Heart left ventricle (tissue), 13 donors: Measurements from ENCODE around the gene BCL2L14.

ENCODE experiments used
- POLR2A ChIP-seq, 2 donors: fragments of 450-650 bp; IDR thresholded peaks; one replicate each; pipeline ENCODE4 v1.6.1; 2017; ENCODE audit warnings: antibody characterized with exemption in 2 of 2, mild to moderate bottlenecking in 2 of 2, moderate library complexity in 2 of 2
- TF ChIP-seq, protein P1 (sequence below), 12 donors: fragments of 200-600 bp; sonication (generic) in 4 of 12; IDR thresholded peaks; one replicate each; pipeline versions ENCODE4 v1.5.0 to v1.8.0; 2018 to 2022; ENCODE audit warnings: antibody characterized with exemption in 12 of 12, mild to moderate bottlenecking in 5 of 12
- donor health status: ischemic (EF 13 %, LVEDD 7.1; RV severe dilation, severe dysfunction).
- donor health status: DM: no; HTN: yes; CAD: no.
- donor health status: DM: no; HTN: no; CAD: no.
- donor health status: ischemic (EF 25% LVEDD 6.9; RV normal size, moderate dysfunction).
- donor health status: ischemic (EF 25% LVEDD 5.7; RV mildly dilated, moderate dysfunction).
- donor health status: ischemic (EF 35%, LVEDD 5.7; RV mildly dilated, moderate dysfunction).
- donor health status: nonischemic (EF 11% LVEDD 7.7; RV severe dilation, severe dysfunction).
- donor health status: DM: yes; HTN: yes; CAD: no.
- donor health status: PGD.
- donor health status: ischemic (EF 29% LVEDD 5.4; RV normal size, mild dysfunction).
- donor health status: nonischemic (EF 23%, LVEDD 6.1; RV moderate dilation, normal function).

- TF ChIP-seq, protein P1, sequence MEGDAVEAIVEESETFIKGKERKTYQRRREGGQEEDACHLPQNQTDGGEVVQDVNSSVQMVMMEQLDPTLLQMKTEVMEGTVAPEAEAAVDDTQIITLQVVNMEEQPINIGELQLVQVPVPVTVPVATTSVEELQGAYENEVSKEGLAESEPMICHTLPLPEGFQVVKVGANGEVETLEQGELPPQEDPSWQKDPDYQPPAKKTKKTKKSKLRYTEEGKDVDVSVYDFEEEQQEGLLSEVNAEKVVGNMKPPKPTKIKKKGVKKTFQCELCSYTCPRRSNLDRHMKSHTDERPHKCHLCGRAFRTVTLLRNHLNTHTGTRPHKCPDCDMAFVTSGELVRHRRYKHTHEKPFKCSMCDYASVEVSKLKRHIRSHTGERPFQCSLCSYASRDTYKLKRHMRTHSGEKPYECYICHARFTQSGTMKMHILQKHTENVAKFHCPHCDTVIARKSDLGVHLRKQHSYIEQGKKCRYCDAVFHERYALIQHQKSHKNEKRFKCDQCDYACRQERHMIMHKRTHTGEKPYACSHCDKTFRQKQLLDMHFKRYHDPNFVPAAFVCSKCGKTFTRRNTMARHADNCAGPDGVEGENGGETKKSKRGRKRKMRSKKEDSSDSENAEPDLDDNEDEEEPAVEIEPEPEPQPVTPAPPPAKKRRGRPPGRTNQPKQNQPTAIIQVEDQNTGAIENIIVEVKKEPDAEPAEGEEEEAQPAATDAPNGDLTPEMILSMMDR (IDR thresholded peaks at IDR 0.05): no peak
- no peak for TF ChIP-seq POLR2A (IDR thresholded peaks at IDR 0.05)
These were observed 30.8 kb upstream of the BCL2L14 start for GRCh38 chr12:12039897-12040296.
